ENCODE data around the gene ARSG. TPM values are rescaled to one million over a fixed set of nuclear protein-coding genes. Genes with fewer than 3 reads are reported as not detected.

The ARSG gene
- total RNA-seq, 2 donors from 2014 or later, result 24.2 to 24.6 TPM

- DNase-seq, result no peak
- H3K4me3 Mint-ChIP-seq, result no peak overlapping the region
- H3K27ac Mint-ChIP-seq, result no peak overlapping the region
- ATAC-seq (replicated peaks in 1 of 2), result no peak
- H3K27me3 Mint-ChIP-seq (ENCODE audit: low read depth), result no peaks in the 10 kb centered on the region
- H3K9me3 Mint-ChIP-seq, result no peaks in the 10 kb centered on the region
- peaks cover 28% of the 10 kb centered on the region for H3K4me1 Mint-ChIP-seq (ENCODE audit: low read depth)
- no peaks in the 10 kb centered on the region for H3K36me3 Mint-ChIP-seq (ENCODE audit: insufficient read depth in 2 of 2)
Observed at GRCh38 chr17:68379692-68380677, 88.7 kb downstream of the ARSG start.

DNA sequence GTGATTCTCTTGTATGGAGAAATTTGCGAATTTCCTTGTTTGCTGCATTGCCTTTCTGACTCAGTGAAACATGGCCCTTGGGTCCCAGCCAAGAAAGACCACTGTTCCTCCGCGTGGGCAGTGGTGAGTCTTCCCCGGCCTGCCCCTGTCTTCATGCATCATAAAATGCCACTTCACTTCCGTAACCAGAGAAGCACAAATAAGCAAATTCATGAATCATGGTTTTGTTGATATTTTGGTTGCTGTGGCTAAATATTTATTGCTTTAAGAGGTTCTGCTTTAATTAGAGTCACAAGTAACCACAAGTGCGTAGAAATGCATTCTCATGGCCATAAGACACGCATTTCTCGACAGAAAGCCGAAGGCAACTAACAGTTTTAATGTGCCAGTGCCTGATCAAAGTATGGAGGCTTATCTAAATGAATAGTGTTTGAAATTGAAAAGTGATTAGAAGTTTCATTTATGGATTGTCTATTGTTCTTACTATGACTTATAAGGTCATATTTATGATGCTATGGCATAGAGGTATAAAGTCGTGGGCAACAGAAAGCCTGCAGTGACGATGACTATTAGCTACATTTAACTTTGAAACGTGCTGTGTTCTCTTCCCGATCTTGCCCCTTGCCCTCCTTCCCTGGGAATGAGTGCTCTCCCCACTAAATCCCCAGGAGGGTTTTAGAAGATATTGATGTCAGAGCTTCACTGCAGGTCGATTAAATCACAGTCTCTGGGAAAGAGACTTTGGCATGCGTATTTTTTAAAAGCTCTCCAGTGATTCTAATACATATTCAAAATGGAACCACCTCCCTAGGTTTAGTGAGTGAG is 90.0 kb downstream of the ARSG start:
- ATAC-seq (replicated peaks in 1 of 2) (peak; percentile 46 to 57), DNase-seq (peak; percentile 29 to 38)
- Mint-ChIP-seq H3K36me3 (ENCODE audit: insufficient read depth in 2 of 2) (no peaks in the 10 kb centered on the region), H3K9me3 (no peaks in the 10 kb centered on the region), H3K4me1 (ENCODE audit: low read depth) (peaks cover 31% of the 10 kb centered on the region), H3K27me3 (ENCODE audit: low read depth) (no peaks in the 10 kb centered on the region), H3K4me3 (peak overlapping the region in 1 of 2 donors; percentile 31), H3K27ac (no peak overlapping the region)

DNA sequence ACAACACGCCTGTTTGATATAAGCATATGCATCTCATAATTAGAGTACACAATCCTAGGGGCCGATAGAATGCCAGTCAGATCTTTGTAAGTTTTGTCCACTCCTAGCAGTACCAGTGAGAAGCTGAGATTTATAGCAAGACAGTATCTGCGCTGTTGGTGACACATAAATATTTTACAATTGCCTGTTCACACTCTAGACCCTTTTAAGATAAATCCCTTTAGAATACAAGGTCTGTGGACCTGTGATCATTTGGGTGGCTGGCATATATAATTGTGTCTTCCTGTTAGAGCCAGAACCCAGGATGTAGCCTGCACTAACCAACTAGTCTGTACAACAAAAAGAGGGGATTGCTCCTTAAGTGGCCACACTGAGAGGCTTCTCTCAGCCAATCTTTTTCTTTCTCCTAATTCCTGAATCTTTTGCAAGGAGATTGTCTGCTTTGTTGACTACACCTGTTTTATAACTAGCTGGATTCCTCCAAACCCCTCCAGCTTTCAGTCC is 91.3 kb downstream of the ARSG start:
- Mint-ChIP-seq H3K27ac (no peak overlapping the region), H3K4me1 (ENCODE audit: low read depth) (peaks cover 31% of the 10 kb centered on the region), H3K36me3 (ENCODE audit: insufficient read depth in 2 of 2) (no peaks in the 10 kb centered on the region), H3K27me3 (ENCODE audit: low read depth) (no peaks in the 10 kb centered on the region), H3K4me3 (no peak overlapping the region), H3K9me3 (no peaks in the 10 kb centered on the region)
- DNase-seq, result no peak
- ATAC-seq (replicated peaks in 1 of 2), result no peak

DNA sequence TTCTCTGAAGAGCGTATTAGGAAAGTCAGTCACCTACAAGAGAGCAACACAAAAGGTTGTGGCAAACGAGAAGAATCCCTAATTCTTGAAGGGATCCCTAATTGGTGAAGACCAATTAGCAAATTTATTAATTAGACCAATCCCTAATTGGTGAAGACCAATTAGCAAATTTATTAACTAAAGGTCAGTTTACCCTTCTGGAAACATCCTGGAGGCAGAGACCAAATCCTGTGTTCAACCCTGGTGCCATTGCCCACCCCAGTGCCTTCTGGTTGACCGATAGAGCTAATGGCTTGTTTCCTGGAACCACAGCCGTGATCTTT is 91.8 kb downstream of the ARSG start:
- Mint-ChIP-seq H3K27me3 (ENCODE audit: low read depth) (no peaks in the 10 kb centered on the region), H3K4me1 (ENCODE audit: low read depth) (peaks cover 31% of the 10 kb centered on the region), H3K4me3 (no peak overlapping the region), H3K27ac (no peak overlapping the region), H3K9me3 (no peaks in the 10 kb centered on the region), H3K36me3 (ENCODE audit: insufficient read depth in 2 of 2) (no peaks in the 10 kb centered on the region)
- ATAC-seq (replicated peaks in 1 of 2), result no peak
- no peak for DNase-seq

GRCh38 chr17:68383443-68384321 is 92.4 kb downstream of the ARSG start:
- ATAC-seq (replicated peaks in 1 of 2) (peak; percentile 60 to 62), DNase-seq (peak; percentile 3 to 6)
- Mint-ChIP-seq H3K27ac (no peak overlapping the region), H3K4me1 (ENCODE audit: low read depth) (peaks cover 31% of the 10 kb centered on the region), H3K4me3 (peak overlapping the region; percentile 6 to 56), H3K36me3 (ENCODE audit: insufficient read depth in 2 of 2) (no peaks in the 10 kb centered on the region), H3K9me3 (no peaks in the 10 kb centered on the region), H3K27me3 (ENCODE audit: low read depth) (no peaks in the 10 kb centered on the region)

- DNase-seq (no peak), ATAC-seq (replicated peaks in 1 of 2) (no peak)
- Mint-ChIP-seq H3K4me3 (peak overlapping the region in 1 of 2 donors; percentile 50), H3K9me3 (no peaks in the 10 kb centered on the region), H3K27me3 (ENCODE audit: low read depth) (no peaks in the 10 kb centered on the region), H3K27ac (peak overlapping the region; percentile 78), H3K36me3 (ENCODE audit: insufficient read depth in 2 of 2) (no peaks in the 10 kb centered on the region), H3K4me1 (ENCODE audit: low read depth) (peaks cover 31% of the 10 kb centered on the region)
Observed at GRCh38 chr17:68384471-68384870, 93.2 kb downstream of the ARSG start.

- H3K9me3 Mint-ChIP-seq, result no peaks in the 10 kb centered on the region
- H3K27me3 Mint-ChIP-seq (ENCODE audit: low read depth), result no peaks in the 10 kb centered on the region
- ATAC-seq (replicated peaks in 1 of 2) (no peak), DNase-seq (no peak)
- H3K4me3 Mint-ChIP-seq, result no peak overlapping the region
- H3K36me3 Mint-ChIP-seq (ENCODE audit: insufficient read depth in 2 of 2), result no peaks in the 10 kb centered on the region
- no peak overlapping the region for H3K27ac Mint-ChIP-seq
- H3K4me1 Mint-ChIP-seq (ENCODE audit: low read depth), result peaks cover 31% of the 10 kb centered on the region
Observed at GRCh38 chr17:68384941-68385340, 93.6 kb downstream of the ARSG start.

GRCh38 chr17:68385490-68386215 is 94.4 kb downstream of the ARSG start:
- H3K27me3 Mint-ChIP-seq (ENCODE audit: low read depth), result no peaks in the 10 kb centered on the region
- H3K36me3 Mint-ChIP-seq (ENCODE audit: insufficient read depth in 2 of 2), result no peaks in the 10 kb centered on the region
- H3K4me1 Mint-ChIP-seq (ENCODE audit: low read depth), result peaks cover 30% of the 10 kb centered on the region
- no peak overlapping the region for H3K27ac Mint-ChIP-seq
- no peak for DNase-seq
- no peak overlapping the region for H3K4me3 Mint-ChIP-seq
- no peak for ATAC-seq (replicated peaks in 1 of 2)
- no peaks in the 10 kb centered on the region for H3K9me3 Mint-ChIP-seq

DNA sequence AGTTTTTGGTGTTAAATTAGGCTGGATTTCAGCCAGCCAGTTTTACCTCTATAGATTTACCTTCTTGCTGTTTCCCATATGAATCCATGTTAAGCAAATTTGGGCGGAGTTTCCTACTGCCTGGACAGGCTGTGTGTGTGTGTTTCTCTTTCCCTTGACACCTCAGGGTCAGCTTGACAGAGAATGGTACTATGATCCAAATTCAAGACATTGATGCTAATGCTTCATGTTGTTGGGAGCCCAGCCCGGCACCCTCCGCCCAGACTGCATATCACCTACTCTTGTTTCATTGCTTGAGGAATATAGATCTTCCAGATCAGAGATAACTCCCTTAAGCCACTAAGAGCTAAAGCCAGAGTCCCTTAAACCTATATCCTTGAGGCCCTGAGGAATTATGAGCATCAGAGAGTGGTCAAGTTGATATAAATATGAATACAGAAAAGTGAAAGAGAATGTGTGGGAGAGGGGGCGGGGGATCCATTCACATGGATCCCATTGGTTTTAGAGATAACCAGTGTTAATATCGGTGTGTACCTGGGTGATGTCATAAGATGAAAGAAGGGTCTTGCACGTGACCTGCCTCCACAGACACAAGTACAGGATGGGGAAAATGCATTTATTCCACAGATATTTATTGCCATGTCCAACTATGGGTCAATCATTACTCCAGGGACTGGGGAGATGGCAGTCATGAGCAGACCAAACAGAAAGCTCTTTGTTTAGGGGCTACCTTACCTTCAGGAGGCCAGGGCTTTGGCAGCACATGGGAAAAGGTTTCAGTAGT is 96.3 kb downstream of the ARSG start:
- Mint-ChIP-seq H3K4me1 (ENCODE audit: low read depth) (peaks cover 24% of the 10 kb centered on the region), H3K4me3 (no peak overlapping the region), H3K36me3 (ENCODE audit: insufficient read depth in 2 of 2) (no peaks in the 10 kb centered on the region), H3K27me3 (ENCODE audit: low read depth) (no peaks in the 10 kb centered on the region), H3K27ac (peak overlapping the region; percentile 64), H3K9me3 (no peaks in the 10 kb centered on the region)
- ATAC-seq (replicated peaks in 1 of 2) (no peak), DNase-seq (no peak)

DNA sequence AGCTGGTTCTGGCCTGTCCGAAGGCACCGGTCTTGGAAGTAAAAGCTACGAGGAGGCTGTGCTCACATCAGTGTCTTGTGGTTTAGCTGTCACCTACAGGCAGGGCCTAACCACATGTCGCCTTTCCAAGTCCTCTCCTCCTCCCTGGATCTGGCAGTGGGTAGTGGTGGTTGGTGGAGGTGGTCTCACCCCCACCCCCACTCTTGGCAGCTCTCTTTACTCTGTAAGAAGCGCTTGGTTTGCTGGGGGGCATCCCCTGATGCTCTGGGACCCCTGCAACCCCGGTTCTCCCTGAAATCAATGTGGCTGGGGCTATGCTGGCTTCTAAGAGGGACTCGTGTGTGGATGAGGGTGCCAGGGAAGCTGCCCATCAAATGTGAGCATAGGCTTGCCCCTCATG is 97.7 kb downstream of the ARSG start:
- Mint-ChIP-seq H3K4me3 (no peak overlapping the region), H3K4me1 (ENCODE audit: low read depth) (peaks cover 13% of the 10 kb centered on the region), H3K36me3 (ENCODE audit: insufficient read depth in 2 of 2) (peaks cover 1 to 3% of the 10 kb centered on the region in 2 donors), H3K9me3 (no peaks in the 10 kb centered on the region), H3K27ac (no peak overlapping the region), H3K27me3 (ENCODE audit: low read depth) (no peaks in the 10 kb centered on the region)
- DNase-seq, result no peak
- no peak for ATAC-seq (replicated peaks in 1 of 2)

GRCh38 chr17:68390888-68391545 is 99.7 kb downstream of the ARSG start:
- no peaks in the 10 kb centered on the region for H3K27me3 Mint-ChIP-seq (ENCODE audit: low read depth)

More at GRCh38 chr17:68390888-68391545, 99.7 kb downstream of the ARSG start:
- no peaks in the 10 kb centered on the region for H3K4me1 Mint-ChIP-seq (ENCODE audit: low read depth)
- peaks cover 5 to 8% of the 10 kb centered on the region in 2 donors for H3K36me3 Mint-ChIP-seq (ENCODE audit: insufficient read depth in 2 of 2)
- H3K4me3 Mint-ChIP-seq, result no peak overlapping the region
- ATAC-seq (replicated peaks in 1 of 2), result no peak
- H3K9me3 Mint-ChIP-seq, result peaks cover 0 to 2% of the 10 kb centered on the region in 2 donors
- DNase-seq, result no peak
- H3K27ac Mint-ChIP-seq, result peak overlapping the region; percentile 46
